Measurements from ENCODE around the gene PITPNM3.
A peak's percentile ranks its signal among the peaks of the same experiment; 100 is the strongest.

Gene PITPNM3

DNA sequence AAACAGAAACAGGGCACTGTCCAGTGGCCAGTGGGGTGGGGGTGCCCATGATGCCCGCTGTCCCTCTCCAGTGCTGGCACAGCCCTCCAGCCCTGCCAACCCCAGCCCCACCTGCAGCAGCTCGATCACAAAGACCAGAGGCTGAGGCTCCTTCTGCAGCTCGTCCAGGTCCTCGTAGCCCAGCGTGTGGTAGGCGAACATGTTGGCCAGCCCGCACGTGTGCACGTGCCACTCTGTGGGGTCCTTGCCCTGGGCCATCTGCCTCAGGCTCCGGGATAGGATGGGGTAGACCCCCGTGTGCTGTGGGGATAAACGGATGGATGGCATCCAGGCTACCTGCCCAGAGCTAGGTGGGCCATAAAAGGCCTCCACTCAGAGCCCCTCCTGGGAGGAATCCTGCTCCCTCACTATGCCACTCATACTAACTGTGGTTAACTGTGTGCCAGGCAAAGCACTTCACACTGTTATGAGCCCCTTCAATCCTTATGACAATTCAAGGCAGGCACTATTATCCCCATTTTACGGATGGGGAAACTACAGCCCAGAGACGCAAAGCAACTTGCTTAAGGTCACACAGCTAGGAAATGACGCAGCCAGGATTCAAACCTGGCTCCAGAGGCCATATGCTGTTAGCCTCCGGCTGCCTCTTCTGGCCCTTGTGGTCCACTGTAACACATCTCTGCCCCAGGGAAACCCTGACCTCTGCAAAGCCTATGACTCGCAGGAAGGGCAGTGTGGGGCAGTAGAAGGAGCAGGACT, 128.0 kb downstream of the PITPNM3 start:
- TF ChIP-seq, protein P1, sequence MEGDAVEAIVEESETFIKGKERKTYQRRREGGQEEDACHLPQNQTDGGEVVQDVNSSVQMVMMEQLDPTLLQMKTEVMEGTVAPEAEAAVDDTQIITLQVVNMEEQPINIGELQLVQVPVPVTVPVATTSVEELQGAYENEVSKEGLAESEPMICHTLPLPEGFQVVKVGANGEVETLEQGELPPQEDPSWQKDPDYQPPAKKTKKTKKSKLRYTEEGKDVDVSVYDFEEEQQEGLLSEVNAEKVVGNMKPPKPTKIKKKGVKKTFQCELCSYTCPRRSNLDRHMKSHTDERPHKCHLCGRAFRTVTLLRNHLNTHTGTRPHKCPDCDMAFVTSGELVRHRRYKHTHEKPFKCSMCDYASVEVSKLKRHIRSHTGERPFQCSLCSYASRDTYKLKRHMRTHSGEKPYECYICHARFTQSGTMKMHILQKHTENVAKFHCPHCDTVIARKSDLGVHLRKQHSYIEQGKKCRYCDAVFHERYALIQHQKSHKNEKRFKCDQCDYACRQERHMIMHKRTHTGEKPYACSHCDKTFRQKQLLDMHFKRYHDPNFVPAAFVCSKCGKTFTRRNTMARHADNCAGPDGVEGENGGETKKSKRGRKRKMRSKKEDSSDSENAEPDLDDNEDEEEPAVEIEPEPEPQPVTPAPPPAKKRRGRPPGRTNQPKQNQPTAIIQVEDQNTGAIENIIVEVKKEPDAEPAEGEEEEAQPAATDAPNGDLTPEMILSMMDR (conservative IDR thresholded peaks at IDR 0.05; ENCODE audit: low read length) = no peak
- DNase-seq (ENCODE audit: low read depth) = no peak

DNA sequence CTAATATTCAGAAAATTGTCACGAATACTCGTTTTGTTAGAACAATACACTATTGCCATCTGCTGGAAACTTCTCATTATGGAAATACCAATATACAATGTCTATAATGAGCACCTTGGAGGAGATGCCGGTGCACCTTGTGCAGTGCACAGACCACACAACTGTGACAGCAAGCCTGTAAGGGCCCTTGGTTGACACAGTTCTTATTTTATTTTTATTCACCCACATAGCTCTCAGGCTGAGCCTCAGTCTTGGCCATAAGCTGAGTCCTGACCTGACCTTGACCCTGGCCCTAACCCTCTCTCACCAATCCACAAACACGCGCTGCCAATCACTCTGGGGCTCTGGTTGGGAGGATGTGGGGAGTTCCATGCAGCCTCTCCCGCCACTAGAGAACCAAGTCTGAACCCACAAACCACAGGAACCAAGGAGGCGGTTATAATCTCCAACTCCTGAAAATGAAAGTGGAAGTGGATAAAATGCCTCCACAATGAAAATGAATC, 129.0 kb downstream of the PITPNM3 start:
- peak overlapping the region; percentile 18; the same call in 1 of the 2 replicates for H3K4me3 ChIP-seq (ENCODE audit: low read length)
- TF ChIP-seq, protein P1 (conservative IDR thresholded peaks at IDR 0.05; ENCODE audit: low read length) = peak; percentile 16; the same call in 1 of the 2 replicates
- DNase-seq (ENCODE audit: low read depth) = peak; percentile 42

More for the DNA sequence above, 128.0 kb downstream of the PITPNM3 start:
- no peak overlapping the region for H3K4me3 ChIP-seq (ENCODE audit: low read length)

DNA sequence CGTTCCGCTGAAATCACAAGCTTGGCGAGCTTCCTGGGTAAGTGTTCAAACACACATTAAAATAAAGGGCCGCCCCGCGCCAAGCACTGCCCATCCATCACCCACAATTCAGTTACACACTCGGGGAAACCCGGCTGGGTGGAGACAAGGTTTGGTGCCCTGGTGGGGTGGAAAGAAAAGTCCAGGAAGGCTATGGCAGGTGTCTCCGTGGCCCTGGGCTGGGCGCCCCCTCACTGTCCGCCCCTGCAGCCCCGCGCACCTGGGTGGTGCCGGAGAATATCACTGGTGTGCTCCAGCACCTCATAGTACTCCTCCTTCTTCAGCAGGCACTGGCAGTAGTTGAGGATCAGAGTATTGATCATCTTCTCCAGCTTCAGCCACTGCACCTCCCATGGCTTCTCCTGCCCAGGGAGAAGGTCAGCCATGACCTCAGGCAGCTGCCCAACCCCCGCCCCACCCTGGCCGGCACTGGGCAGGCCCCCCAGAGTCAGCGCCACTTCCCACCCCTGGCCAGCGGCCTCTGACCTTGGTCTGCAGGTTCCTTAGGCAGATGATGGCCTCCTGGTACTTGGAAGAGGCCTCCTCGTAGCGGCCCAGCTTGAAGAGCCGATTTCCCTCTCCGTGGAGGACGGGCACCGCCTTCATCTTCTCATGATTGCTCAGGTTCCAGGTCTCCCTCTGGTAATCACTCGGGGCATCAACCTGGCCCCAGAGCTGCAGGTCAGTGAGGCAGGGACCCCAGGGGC, 129.8 kb downstream of the PITPNM3 start:
- no peak overlapping the region for H3K4me3 ChIP-seq (ENCODE audit: low read length)
- TF ChIP-seq, protein P1 (conservative IDR thresholded peaks at IDR 0.05; ENCODE audit: low read length) = no peak
- no peak for DNase-seq (ENCODE audit: low read depth)

DNA sequence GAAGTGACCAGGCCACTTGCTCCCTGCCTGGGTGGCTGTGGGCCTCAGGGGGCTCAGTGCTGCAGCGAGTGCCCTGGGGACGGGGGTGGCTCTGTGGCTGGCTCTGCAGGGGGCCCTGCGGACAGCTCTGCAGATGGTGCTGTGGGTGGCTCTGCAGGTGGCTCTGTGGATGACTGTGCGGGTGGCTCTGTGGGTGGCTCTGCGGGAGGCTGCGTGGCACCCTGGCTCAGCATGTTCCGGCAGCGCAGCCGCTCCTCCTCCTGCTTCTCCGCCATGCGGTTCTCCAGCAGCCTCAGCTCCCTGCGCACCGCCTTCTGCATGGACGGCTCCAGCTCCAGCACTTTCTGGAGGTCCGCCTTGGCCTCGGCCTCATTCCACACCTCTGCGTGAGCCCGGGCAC, 130.9 kb downstream of the PITPNM3 start:
- no peak overlapping the region for H3K4me3 ChIP-seq (ENCODE audit: low read length)
- DNase-seq (ENCODE audit: low read depth) = no peak
- TF ChIP-seq, protein P1 (conservative IDR thresholded peaks at IDR 0.05; ENCODE audit: low read length) = no peak

DNA sequence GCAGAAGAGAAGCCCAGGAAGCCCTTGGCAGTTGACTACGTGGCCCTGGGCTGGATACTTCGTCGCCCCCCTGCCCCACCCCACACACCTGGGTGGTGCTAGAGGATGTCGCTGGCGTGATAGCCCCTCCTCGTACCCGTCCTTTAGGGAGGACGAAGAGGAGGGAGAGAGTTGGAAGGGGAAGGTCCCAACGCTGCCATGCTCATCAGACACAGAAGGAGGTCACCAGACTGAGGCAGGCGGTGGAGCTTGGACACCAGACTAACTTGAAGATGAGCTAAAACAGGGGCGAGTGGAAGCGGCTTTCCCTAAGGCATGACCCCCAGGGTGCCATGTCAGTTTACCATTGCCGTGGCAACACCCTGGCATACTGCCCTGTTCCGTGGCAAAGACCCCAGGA, 132.4 kb downstream of the PITPNM3 start:
- H3K4me3 ChIP-seq (ENCODE audit: low read length) = no peak overlapping the region
- no peak for DNase-seq (ENCODE audit: low read depth)
- TF ChIP-seq, protein P1 (conservative IDR thresholded peaks at IDR 0.05; ENCODE audit: low read length) = no peak

DNA sequence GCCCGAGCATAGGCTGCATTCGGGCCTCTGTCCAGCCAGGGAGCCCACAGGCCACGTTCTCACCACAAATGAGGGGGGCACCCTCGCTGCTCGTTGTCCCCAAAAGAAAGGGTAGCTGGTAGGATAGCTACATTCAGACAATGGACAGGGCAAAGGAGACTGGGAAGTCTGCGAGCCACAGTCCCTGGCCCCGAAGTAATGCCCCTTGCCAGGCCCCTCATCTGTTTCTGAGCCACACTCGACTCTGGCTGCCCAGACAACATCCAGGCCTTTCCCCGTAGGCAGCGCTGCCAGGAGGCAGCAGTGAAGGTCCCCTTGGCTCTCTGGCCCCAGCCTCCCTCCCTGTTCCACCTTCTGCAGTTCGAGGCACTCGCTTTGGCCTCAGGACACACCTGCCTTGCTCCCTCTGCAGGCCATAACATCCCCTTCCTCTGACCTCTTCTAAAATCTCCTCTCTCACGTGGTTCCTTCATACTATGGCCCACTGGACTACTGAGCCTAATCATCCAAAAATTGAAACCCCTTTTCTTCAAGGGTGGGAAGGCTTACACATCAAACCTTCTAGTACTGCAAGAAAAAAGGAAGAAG, 133.6 kb downstream of the PITPNM3 start:
- H3K4me3 ChIP-seq (ENCODE audit: low read length) = no peak overlapping the region
- TF ChIP-seq, protein P1 (conservative IDR thresholded peaks at IDR 0.05; ENCODE audit: low read length) = no peak
- DNase-seq (ENCODE audit: low read depth) = no peak
